HG02885 (cell line): ENCODE data around the gene MARK1.
A peak's percentile ranks its signal among the peaks of the same experiment; 100 is the strongest.
"Not testable (repeated sequence)": the region's sequence is repeated elsewhere in the genome, so short reads cannot be mapped to it uniquely, and the experiment has no call there.

ENCODE experiments used
- ATAC-seq: cut with Tn5 transposase; IDR thresholded peaks from one replicate; pipeline ENCODE4 v1.9.1; 2021; ENCODE audit warnings: mild to moderate bottlenecking; ENCODE audit not compliant: unreplicated experiment, poor library complexity

MARK1 gene

DNA sequence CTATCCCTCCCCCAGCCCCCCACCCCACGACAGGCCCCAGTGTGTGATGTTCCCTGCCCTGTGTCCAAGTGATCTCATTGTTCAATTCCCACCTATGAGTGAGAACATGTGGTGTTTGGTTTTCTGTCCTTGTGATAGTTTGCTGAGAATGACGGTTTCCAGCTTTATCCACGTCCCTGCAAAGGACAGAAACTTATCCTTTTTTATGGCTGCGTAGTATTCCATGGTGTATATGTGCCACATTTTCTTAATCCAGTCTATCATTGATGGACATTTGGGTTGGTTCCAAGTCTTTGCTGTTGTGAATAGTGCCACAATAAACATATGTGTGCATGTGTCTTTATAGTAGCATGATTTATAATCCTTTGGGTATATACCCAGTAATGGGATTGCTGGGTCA lies 77.7 kb downstream of the MARK1 start:
- not testable (repeated sequence) for ATAC-seq

DNA sequence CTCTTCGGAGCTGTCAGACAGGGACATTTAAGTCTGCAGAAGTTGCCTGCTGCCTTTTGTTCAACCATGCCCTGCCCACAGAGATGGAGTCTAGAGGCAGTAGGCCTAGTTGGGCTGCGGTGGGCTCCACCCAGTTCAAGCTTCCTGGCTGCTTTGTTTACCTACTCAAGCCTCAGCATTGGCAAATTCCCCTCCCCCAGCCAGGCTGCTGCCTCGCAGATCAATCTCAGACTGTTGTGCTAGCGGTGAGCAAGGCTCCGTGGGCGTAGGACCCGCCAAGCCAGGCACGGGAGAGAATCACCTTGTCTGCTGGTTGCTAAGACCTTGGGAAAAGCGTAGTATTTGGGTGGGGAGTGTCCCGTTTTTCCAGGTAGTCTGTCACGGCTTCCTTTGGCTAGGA lies 83.2 kb downstream of the MARK1 start:
- ATAC-seq: not testable (repeated sequence)

DNA sequence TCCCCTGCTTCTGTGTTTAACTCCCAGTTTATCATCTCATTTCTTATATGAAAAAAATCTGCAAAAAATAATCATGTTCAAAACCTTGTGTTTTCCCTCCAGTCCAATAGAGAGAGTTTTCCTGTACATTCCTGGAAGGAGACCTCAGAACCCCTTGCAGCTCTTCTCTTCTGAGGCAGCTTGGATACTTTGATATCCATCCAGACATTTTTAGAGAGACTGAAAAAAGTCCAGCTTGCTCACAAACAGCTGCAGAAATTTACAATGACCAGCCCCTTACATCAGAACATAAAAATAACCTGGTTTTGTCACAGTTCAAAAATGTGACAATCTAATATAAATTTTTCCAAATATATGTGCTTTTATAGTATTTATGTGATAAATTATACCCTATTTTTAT lies 88.9 kb downstream of the MARK1 start:
- no peak for ATAC-seq

DNA sequence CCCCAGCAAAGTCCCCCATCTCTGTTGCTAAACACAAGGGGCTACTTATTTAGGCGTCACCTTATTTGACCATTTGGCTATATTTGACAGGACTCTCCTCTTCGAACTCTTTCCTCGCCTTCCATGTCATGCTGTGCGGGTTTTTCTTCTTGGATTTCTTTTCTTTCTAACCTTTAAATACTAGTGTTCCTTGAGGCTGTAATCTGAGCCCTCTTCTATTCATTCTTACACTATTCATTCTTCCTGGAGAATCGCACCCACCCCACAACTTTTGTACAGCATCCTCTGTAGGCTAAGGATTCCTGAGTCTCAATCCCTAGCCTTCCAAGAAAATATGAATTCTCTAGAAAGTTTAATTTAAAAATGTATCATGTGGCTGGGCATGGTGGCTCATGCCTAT lies 100.5 kb downstream of the MARK1 start:
- ATAC-seq: no peak

DNA sequence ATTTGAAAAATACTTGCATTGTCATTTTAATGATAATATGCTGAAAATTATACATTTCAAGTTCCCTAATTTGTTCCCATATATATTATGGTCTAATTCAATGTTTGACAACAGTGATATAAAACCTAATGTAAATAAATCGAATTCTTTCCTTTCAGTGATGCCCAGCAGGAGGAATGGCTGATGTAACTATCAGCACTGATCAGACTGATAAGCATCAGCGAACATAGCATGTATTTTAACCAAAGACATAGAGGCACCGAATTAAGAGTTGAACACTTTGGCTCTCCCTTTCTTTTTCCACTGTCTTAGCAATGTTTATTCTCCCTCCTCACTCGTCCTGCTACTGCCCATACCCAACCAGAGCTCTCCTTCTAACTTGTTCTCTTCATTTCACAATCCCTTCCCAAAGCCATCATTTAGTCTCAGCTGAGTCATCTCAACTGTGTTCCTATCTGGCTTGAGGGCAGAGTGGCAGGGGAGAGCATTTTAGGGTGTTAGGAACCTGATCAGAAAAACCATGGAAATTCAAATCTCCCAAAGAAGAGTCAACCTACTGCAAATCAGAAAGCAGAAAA lies 103.4 kb downstream of the MARK1 start:
- no peak for ATAC-seq

DNA sequence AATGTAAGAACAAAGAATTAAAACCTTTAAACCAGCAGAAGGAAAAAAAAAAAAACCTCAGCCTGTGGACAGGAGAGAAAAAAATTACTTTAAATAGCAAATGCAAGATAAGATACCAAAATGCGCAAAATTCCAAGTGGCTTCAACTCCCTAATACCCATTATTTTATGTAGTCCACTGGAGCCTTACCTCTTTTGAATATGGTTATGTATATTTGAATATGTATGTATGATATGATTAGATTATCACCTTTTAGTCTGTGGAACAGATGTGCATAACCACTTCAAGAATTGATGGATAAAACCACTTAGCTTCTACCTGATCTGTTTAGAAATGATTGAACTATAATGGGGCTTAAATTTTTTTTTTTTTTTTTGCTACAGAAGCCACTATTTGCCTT lies 109.8 kb downstream of the MARK1 start:
- no peak for ATAC-seq

DNA sequence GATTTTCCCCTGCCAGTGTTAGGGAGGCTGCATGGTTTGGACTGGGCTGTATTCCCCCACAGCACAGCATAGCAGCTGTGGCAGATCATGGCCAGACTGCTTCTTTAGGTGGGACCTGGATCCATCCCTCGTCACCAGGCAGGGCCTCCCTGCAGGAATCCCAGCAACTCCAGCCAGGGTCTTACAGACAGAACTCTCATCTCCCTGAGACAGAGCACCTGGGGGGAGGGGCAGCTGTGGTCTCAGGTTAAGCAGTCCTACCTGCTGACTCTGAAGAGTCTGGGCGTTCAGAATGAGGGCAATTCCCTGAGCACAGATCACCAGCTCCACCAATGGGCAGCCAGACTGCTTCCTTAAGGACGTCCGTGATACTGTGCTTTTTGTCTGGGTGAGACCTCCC lies 114.3 kb downstream of the MARK1 start:
- no peak for ATAC-seq

DNA sequence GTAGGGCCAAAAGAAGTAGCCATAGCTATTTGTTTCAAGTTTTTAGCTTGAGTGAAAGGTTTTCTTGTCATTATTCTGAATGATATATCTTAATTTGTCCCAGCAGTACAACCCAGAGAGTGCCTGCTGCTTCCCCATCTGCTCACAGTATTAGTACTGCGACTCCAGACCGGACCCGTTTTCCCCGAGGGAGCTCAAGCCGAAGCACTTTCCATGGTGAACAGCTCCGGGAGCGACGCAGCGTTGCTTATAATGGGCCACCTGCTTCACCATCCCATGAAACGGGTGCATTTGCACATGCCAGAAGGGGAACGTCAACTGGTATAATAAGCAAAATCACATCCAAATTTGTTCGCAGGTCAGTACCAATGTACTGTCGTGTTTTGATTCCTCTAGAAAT lies 125.1 kb downstream of the MARK1 start:
- no peak for ATAC-seq

DNA sequence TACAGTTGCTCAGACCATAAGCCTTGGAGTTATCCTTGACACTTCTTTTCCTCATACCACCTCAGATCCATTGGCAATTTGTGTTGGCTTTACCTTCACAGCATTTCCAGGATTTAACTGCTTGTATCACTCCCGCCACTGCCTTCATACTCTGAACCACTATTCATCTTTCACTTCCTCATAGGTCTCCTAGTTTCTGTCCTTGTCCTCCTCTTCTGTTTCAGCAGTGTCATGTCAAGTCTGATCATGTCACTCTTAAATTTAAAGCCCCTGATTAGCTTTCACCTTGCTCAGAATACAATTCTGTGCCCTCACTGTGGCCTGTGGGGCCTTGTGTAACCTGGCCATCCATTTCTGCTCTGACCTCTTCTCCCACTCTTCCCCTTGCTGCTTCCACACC lies 127.6 kb downstream of the MARK1 start:
- peak; percentile 94 for ATAC-seq

DNA sequence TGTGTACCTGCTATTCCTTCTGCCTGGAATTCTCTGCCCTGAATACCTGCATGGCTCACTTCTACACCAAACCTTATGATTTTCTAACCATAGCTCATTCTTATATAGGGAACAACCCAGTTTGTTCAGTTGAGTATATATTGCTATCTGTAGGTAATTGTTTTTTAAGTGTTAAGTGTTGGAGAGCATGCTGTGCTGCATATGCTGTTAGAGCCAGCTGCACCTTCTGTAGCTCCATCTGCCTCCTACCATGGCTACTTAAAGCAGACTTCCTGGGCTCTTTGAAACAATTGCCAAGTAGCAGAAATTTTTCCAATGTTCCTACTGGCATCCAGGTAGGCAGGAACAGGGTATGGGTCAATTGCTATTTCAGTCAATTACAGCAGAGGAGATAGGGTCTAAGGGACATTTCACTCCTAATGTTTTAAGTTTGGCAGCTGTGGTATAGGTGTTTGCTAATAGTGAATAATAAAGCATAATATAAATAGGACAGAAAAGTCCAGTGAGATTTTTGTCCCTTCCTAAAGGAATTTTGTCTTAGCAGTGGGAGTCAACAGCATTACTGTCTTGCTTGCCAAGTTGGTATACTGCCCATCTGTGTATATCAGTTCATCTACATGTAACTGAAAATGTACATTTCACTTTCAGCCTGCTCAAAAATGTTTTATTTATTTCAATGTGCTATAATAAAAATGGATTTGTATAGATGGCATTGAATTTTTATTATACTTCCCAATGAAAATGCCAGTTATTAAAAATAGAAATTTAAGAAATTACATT lies 128.2 kb downstream of the MARK1 start:
- ATAC-seq: peak; percentile 24

DNA sequence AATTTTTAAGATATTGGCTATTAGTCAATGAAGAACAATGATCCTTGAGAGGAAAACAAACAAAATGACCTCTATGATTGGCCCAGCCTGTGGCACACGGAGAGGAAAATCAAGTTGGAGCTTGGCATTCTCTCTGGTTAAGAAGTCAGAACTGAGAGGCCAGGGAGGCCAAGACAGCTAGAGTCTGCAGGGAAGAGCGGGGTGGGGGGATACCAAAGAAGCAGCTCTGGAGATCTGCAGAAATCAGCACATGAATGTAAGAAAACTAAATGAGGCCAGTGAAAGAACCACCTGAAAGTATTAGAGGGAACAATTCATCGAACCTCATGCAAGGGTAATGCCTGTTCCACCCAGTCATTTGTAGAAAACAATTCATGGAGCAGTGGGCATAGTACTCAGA lies 138.4 kb downstream of the MARK1 start:
- ATAC-seq: no peak

DNA sequence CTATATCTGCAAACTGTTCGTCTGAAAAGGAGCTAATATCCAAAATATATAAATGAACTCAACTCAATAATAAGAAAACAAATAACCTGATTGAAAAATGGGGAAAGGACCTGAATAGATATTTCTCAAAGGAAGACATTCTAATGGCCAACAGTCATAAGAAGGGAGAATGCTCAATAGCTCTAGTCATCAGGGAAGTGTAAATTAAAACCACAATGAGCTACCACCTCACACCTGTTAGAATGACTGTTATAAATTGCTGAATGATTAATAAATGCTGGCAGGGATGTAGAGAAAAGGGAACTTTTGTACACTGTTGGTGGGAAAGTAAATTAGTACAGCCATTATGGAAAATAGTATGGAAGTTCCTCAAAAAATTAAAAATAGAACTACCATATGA lies 141.1 kb downstream of the MARK1 start:
- no peak for ATAC-seq

DNA sequence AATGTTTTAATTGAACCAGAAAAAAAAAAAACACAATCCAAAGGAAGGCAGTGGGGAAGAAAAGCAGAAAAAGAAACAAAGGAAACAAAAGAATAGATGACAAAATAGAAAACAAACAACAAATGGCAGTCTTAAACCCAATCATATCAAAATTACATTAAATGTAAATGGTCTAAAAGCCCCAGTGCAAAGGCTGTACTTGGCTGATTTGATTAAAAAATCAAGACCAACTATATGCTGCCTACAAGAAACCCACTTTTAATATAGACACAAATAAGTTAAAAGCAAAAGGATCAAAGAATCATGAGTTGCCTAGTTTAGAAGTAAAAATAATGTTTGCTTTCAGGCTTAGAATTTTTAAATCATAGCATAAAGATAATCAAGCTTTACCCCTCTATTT lies 142.4 kb downstream of the MARK1 start:
- ATAC-seq: no peak

DNA sequence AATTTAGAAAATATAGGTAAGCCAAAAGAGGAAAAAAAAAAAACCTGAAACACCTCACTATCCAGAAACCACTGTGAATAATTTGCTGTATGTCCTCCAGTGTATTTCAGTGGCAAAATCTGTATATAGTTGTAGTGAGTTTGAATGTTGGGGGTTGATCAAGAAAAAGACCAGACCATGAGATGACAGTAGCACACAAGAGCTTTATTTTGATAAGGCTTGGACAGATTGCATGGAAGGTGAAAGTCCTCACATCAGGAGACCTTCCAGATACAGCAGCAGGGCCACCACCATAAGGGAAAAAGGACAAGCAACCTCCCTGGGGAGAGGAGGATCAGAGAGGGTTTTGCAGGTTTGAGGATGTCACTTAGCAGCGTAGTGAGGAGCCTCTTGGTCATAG lies 146.0 kb downstream of the MARK1 start:
- ATAC-seq: no peak

DNA sequence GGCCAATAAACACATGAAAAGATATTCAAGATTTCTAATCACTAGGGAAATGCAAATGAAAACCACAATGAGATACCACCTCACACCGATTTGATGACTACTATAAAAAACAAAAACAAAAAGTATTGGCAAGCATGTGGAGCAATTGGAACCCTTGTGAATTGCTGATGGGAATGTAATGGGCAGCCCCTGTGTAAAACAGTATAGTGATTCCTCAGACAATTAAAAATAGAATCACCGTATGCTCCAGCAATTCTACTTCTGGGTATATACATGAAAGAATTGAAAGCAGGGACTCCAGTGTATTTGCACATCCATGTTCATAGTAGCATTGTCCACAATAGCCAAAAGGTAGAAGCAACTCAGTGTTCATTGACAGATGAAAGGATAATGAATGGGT lies 149.3 kb downstream of the MARK1 start:
- no peak for ATAC-seq

DNA sequence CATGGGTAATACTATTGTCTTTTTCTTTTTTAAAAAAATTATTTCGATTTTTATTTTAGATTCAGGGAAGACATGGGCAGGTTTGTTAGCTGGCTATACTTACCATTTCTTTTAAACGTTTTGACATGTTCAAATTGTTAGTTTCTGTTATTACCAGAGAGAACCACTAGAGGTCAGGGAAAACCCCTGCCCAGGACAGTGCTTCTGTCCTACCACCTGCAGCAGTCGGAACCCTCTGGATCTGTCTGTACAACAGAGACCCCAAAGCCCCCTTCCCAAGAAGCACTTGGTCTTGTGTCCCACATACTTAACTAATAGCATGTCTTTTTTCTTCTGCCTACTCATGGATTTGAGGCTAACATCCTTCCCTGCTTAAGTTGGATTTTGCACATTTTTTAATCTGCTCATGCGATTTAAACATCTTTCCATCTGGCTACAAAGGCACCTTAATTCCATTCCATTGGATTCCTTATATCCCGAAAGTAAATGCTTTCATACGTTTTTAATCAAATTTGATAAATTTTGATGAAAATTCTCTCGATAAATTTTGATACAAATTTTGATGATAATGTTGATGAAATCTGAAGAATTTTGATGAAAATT lies 152.2 kb downstream of the MARK1 start:
- peak; percentile 97 for ATAC-seq

DNA sequence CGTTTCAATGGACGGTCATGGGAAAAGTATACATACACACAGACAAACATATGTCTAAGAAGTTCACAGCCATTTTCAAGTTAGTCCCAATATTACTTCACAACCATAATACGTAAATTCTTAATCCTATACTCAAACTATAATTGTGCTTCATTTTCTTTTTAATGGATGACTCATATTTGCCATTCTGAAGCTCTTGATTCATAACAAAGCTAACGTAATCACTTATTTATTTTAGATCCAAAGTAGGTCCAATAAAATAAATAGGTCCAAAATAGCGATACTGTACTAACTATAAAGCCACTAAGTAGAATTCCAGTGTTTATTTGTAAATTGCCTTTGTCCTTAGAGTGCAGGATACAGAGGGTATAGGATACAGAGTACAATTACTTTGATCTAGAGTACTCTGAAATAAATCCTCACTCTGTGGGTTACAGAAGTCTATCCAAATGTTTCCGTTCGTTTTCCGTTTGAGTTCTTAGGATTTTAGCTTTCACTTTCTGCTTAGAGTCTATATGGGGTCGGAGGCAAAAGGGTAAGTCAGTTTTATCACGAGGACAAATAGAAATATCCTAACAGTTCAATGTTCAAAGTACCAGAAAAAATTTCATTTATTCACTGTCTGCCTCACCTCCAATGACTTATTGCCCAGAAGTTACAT lies 153.4 kb downstream of the MARK1 start:
- no peak for ATAC-seq

DNA sequence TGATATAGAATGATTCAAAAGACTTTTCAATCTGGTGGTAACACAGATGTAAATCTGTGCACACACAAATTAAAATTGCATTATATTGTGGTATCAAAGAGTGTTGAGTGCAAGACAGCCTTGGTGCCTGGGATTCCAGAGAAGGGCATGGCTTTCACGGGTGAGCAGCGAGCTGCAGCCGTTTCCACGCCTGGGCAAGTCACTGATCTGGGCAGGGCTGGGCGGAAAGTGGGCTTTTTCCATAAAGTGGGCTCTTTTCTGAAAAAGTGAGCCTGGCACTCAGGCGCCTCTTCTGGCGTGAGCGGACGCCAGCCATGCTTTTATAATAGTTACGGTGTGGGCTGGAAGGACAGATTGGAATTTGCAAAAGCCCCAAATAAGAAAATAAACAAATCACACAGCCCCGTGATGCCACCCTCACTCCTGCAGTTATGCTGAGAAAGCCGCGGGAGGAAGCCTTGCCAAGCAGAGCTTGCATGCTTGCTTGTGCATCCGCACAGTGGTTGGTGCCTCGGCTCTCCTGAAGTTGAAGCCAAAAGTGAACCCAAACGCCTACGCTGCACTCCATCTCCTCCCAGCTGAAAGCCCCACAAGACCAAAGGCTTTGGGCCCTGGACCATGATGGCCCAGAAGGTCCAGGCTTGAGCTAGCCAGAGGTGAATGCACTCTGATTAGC lies 155.1 kb downstream of the MARK1 start:
- no peak for ATAC-seq

DNA sequence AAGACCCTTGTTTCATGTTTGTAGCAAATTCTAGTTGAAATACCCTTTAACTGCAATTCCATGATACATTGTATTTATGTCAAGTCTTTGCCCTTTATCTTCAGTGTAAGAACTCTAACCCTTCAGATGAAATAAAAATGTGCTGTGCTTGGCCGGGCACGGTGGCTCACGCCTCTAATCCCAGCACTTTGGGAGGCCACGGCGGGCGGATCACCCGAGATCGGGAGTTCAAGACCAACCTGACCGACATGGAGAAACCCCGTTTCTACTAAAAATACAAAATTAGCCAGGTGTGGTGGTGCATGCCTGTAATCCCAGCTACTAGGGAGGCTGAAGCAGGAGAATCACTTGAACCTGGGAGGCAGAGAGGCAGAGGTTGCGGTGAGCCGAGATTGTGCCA lies 155.8 kb downstream of the MARK1 start:
- ATAC-seq: not testable (repeated sequence)

DNA sequence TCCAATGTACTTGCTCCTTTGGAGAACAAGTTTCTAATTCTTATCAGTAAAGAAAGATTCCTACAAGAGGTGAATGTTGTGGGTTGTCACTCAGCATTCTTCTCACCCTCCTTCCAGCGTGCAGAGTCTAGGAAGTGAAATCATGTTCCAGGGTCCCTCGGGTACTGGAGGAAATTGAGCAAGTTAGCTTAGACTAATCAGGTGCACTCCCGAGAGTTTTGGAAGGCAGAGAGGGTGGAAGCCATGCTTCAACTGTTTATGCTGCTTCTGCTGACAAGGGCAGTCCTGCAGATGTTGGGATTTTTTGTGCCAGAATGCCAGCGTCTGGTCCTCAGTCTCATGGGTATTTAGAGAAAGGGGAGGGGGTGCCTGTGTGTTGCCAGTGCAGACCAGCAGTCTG lies 157.0 kb downstream of the MARK1 start:
- ATAC-seq: no peak

DNA sequence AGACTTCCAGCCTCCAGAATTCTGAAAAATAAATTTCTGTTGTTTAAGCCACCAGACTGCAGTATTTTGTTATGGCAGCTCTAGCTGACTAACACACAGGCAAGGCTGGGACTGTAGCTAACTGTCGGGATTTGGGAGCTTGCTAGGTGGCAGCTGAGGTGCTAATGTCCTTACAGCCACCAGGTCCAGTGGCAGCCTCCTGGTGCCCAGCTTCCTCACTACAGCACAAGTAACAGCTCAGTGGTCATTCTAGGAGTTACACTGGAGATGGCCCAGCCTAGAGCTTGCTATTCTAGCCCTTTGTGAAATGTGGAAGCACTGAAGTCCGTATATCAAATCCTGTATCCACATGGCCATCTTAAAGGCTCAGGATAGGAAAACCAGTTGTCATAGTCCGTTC lies 157.9 kb downstream of the MARK1 start:
- no peak for ATAC-seq
